Hepatocyte (in vitro differentiated cells): Measurements from ENCODE around the gene SNX18.

Experiments used
- CTCF ChIP-seq: fragments of 200-600 bp; sonication (generic); IDR thresholded peaks from 2 replicates; pipeline ENCODE4 v1.5.1; 2016; ENCODE audit warnings: antibody characterized with exemption, mild to moderate bottlenecking; ENCODE audit not compliant: poor library complexity
- EZH2 ChIP-seq: fragments of 200-600 bp; sonication (generic); IDR thresholded peaks from 2 replicates; pipeline ENCODE4 v1.6.1; 2016; ENCODE audit warnings: antibody characterized with exemption, mild to moderate bottlenecking, borderline replicate concordance
- EZH2phosphoT487 ChIP-seq: fragments of 200-600 bp; sonication (generic); IDR thresholded peaks from one replicate; pipeline ENCODE4 v1.6.1; 2018; ENCODE audit warnings: antibody characterized with exemption, mild to moderate bottlenecking, low read depth, moderate library complexity; ENCODE audit not compliant: unreplicated experiment, severe bottlenecking

GRCh38 chr5:54524082-54524481 lies 6.5 kb downstream of the SNX18 start:
- TF ChIP-seq CTCF (no peak), EZH2phosphoT487 (no peak), EZH2 (no peak)
